Measurements from ENCODE around the gene DKK3.

DKK3 gene

GRCh38 chr11:12051287-12051662, 42.8 kb upstream of the DKK3 start:
- in situ Hi-C loops (cut with MboI; ENCODE audit: low pct_unique_long_range_greater_than_20kb, low sequenced_read_pairs, unreplicated experiment), result loop anchor here (10.0 kb wide), 1 partner anchor 214 kb away; no protein-coding TSS in a partner anchor

DNA sequence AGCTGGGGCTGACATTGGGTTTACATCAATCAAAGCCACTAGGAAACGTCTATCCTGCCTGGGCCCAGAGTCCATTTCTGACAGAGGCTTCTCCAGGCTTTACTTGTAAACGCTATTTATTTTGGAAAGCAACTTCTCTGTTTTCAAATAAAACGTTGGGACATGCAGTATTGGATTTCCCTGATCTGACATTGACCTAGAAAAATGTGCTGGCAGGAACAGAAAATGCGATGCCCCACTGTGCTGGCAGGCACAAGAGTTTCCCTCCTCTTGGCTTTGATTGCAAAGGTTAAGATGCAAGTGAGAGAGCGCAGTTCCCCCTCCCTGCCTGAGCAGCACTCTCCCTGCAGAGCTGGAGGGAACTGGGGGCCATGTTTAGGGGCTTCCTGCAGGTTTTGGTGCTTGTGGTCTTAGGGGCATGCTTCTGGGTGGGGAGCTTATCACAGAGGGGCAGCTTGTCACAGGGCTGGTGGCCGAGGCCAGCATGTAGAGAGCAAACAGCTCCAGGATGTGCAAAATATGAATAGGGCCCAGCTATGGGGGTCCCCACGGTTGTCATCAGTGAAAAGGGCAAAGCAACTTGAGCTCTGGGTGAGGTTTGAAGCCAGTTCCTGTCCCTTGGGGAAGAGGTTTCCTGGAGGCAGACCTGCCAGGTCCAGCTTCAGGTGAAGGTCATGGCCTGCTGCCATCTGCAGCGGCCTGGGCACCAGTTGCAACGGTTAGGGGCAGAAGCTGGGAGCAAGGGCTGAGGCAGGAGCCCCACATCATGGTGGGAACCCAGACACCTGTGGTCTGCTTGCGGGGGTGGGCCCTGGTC, 42.3 kb upstream of the DKK3 start:
- no peak for TF ChIP-seq CTCF (IDR thresholded peaks at IDR 0.05; ENCODE audit: extremely low read depth, insufficient read depth, missing control alignments)
- DNase-seq (ENCODE audit: low spot score), result no peak
- in situ Hi-C loops (cut with MboI; ENCODE audit: low pct_unique_long_range_greater_than_20kb, low sequenced_read_pairs, unreplicated experiment), result loop anchor here (10.0 kb wide), 1 partner anchor 214 kb away; no protein-coding TSS in a partner anchor

More at GRCh38 chr11:12051287-12051662, 42.8 kb upstream of the DKK3 start:
- DNase-seq (ENCODE audit: low spot score), result no peak
- TF ChIP-seq CTCF (IDR thresholded peaks at IDR 0.05; ENCODE audit: extremely low read depth, insufficient read depth, missing control alignments), result no peak

- TF ChIP-seq CTCF (IDR thresholded peaks at IDR 0.05; ENCODE audit: extremely low read depth, insufficient read depth, missing control alignments), result no peak
Observed at GRCh38 chr11:12048936-12049790, 40.7 kb upstream of the DKK3 start.

DNA sequence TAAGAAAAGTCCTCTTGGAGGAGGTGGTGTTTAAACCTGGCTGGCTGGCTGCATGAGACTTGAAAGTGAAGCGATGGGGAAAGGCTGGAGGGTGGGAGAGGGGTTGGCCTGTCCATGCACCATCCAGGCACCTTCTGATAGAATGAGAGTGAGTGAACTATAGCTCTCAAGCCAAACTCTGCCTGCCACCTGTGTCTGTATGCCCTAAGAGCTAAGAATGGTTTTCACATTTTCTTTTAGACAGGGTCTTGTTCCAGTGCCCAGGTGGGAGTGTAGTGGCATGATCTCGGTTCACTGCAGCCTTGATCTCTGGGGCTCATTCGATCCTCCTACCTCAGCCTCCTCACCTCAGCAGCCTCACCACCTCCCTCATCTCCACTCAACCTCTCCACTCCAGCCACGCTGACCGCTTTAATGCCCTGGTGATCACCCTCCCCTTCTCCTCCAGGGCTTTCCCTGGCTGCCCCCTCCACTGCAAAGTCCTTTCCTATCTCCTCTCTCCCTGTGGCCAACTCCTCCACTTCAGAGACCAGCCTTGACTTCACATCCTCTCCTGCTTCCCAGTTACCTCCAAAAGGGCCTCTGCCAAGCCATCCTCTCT, 38.3 kb upstream of the DKK3 start:
- DNase-seq (ENCODE audit: low spot score), result no peak
- in situ Hi-C loops (cut with MboI; ENCODE audit: low pct_unique_long_range_greater_than_20kb, low sequenced_read_pairs, unreplicated experiment), result loop anchor here (5.0 to 25.0 kb wide), 2 partner anchors 234 to 241 kb away; no protein-coding TSS in a partner anchor
- no peak for TF ChIP-seq CTCF (IDR thresholded peaks at IDR 0.05; ENCODE audit: extremely low read depth, insufficient read depth, missing control alignments)

More at GRCh38 chr11:12048936-12049790, 40.7 kb upstream of the DKK3 start:
- no peak for DNase-seq (ENCODE audit: low spot score)
- in situ Hi-C loops (cut with MboI; ENCODE audit: low pct_unique_long_range_greater_than_20kb, low sequenced_read_pairs, unreplicated experiment), result loop anchor here (5.0 to 25.0 kb wide), 2 partner anchors 237 to 238 kb away; no protein-coding TSS in a partner anchor

DNA sequence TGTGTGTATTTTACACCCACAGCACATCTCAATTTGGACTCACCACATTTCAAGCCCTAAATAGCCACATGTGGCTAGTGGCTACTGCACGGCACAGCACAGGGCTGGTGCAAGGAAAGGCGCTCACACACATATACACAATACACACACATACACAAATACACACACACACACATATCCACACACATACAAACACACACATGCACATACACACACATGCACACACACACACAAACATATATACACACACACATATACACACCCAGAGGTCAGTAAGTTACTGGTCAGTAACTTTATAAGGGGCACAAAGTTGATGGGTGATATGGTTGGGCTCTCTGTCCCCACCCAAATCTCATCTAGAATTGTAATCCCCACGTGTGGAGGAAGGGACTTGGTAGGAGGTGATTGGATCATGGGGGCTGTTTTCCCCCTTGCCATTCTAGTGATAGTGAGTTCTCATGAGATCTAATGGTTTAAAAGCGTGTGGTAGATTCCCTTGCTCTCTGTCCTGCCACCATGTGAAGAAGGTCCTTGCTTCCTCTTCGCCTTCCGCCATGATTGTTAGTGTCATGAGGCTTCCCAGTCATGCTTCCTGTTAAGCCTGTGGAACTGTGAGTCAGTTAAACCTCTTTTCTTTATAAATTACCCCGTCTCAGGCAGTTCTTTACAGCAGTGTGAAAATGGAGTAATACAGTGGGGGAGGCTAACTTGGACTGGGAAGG, 37.6 kb upstream of the DKK3 start:
- in situ Hi-C loops (cut with MboI; ENCODE audit: low pct_unique_long_range_greater_than_20kb, low sequenced_read_pairs, unreplicated experiment), result loop anchor here (5.0 to 25.0 kb wide), 2 partner anchors 234 to 241 kb away; no protein-coding TSS in a partner anchor
- no peak for TF ChIP-seq CTCF (IDR thresholded peaks at IDR 0.05; ENCODE audit: extremely low read depth, insufficient read depth, missing control alignments)
- no peak for DNase-seq (ENCODE audit: low spot score)

Measured in GM13977 (cell line).